HG02870 (cell line): ENCODE measurements around the gene RSBN1L.
"Not testable (repeated sequence)": the region's sequence is repeated elsewhere in the genome, so short reads cannot be mapped to it uniquely, and the experiment has no call there.

Experiments used
- ATAC-seq: cut with Tn5 transposase; IDR thresholded peaks from one replicate; pipeline ENCODE4 v1.9.1; 2021; ENCODE audit warnings: mild to moderate bottlenecking, moderate library complexity; ENCODE audit not compliant: unreplicated experiment

The RSBN1L gene

DNA sequence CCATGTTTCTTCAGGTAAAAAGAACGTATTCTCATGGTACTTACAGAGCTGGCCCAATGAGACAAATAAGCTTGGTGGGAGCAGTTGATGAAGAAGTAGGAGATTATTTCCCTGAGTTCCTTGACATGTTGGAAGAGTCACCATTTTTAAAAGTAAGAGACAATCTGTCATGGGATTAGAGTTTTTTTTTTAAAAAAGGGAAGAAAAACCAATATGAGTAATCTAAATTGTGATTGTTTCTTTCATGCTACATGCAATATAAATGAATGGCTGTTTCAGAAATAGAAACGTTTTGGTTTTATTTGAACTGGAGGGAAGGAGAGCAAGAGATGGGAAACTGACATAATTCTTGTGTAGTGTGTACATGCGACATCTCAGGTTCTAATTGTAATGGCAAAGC lies 69.2 kb downstream of the RSBN1L start:
- no peak for ATAC-seq

- ATAC-seq, result no peak
Measured at GRCh38 chr7:77765906-77766800, 69.9 kb downstream of the RSBN1L start.

- no peak for ATAC-seq
Measured at GRCh38 chr7:77766801-77767605, 70.7 kb downstream of the RSBN1L start.

DNA sequence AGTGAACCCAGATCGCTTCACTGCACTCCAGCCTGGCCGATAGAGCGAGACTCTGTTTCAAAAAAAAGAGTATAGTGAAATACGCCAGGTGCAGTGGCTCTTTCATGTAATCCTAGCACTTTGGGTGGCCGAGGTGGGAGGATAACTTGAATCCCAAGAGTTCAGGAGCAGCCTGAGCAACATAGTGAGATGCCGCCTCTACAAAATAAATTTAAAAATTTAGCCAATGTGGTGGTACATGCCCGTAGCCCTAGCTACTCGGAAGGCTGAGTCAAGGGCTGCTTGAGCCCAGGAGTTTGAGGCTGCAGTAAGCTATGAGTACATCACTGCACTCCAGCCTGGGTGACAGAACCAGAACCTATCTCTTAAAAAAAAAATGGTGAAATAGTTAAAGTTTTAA lies 74.1 kb downstream of the RSBN1L start:
- ATAC-seq, result no peak

DNA sequence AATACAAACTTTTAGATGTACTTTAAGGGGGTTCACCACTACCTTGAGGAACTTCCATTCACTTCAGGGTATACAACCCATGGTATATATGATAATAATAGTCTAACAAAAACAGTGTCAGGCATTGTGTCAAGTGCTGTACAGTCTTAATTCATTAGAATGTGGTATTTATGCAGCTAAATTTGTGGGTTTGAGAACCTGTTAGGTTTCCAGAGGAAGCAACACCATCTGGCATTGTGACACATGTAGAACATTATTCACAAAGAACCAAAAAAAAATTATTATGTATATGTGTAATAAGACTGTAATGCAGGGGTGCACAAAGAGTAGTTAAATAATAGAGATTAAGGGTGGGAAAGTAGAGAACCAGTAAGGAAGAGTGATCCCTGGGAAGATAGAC lies 75.6 kb downstream of the RSBN1L start:
- ATAC-seq, result no peak

GRCh38 chr7:77778535-77778934 lies 82.3 kb downstream of the RSBN1L start:
- ATAC-seq, result no peak

DNA sequence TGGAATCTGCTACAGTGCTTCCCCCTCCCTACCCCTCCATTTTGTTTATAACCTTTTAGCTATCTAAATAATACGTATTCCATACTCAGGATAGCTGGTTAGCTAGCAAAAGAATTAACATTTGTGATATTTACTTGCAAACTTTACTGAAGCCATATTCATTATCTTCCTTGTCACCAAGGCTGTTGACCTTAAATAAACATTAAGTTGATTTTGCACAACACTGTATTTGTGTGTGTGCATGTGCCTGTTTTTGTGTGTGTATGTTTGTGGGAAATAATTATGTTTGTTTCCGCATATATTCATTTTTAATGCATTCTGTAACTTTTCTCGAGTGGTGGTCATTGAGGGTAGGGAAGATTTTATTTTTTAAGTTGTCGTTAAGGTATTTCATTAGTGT lies 86.1 kb downstream of the RSBN1L start:
- no peak for ATAC-seq

GRCh38 chr7:77783111-77783510 lies 86.9 kb downstream of the RSBN1L start:
- ATAC-seq, result no peak

- no peak for ATAC-seq
Measured at GRCh38 chr7:77783545-77783944, 87.3 kb downstream of the RSBN1L start.

DNA sequence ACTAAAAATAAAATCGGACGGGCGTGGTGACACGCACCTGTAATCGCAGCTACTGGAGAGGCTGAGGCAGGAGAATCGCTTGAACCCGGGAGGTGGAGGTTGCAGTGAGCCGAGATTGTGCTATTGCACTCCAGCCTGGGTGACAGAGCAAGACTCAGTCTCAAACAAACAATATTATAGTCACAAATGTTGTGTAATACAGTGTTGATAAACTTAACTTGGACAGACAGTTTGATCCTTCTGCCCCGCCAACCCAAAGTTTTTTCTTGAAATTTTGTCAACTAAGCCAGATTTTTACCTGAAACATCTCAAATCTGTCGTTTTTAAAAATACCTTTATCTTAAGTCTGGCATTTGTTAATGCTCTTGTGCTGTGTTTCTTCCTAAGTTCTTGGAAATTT lies 88.2 kb downstream of the RSBN1L start:
- not testable (repeated sequence) for ATAC-seq

GRCh38 chr7:77786018-77786417 lies 89.8 kb downstream of the RSBN1L start:
- ATAC-seq, result no peak

- ATAC-seq, result no peak
Measured at GRCh38 chr7:77786741-77787140, 90.5 kb downstream of the RSBN1L start.

- ATAC-seq, result peak; percentile 82
Measured at GRCh38 chr7:77788327-77788902, 92.2 kb downstream of the RSBN1L start.

- ATAC-seq, result no peak
Measured at GRCh38 chr7:77791336-77791735, 95.1 kb downstream of the RSBN1L start.

- ATAC-seq, result no peak
Measured at GRCh38 chr7:77791956-77792355, 95.7 kb downstream of the RSBN1L start.

GRCh38 chr7:77794000-77794399 lies 97.7 kb downstream of the RSBN1L start:
- ATAC-seq, result no peak

- ATAC-seq, result no peak
Measured at GRCh38 chr7:77796109-77796508, 99.8 kb downstream of the RSBN1L start.

- ATAC-seq, result no peak
Measured at GRCh38 chr7:77796960-77797359, 100.7 kb downstream of the RSBN1L start.

GRCh38 chr7:77797734-77798393 lies 101.6 kb downstream of the RSBN1L start:
- ATAC-seq, result peak; percentile 21

GRCh38 chr7:77798394-77799077 lies 102.3 kb downstream of the RSBN1L start, which contains the start of the genes PHTF2 and TMEM60:
Gene PHTF2 (plus strand): TSS chr7:77798773.
Gene TMEM60 (minus strand): TSS chr7:77798434. CDS start chr7:77794373, 4,061 bp downstream.
- ATAC-seq, result peak; percentile 91
